ENCODE measurements around the gene GADD45B.
A peak's percentile ranks its signal among the peaks of the same experiment; 100 is the strongest.
"Not testable (repeated sequence)": the region's sequence is repeated elsewhere in the genome, so short reads cannot be mapped to it uniquely, and the experiment has no call there.

The GADD45B gene

DNA sequence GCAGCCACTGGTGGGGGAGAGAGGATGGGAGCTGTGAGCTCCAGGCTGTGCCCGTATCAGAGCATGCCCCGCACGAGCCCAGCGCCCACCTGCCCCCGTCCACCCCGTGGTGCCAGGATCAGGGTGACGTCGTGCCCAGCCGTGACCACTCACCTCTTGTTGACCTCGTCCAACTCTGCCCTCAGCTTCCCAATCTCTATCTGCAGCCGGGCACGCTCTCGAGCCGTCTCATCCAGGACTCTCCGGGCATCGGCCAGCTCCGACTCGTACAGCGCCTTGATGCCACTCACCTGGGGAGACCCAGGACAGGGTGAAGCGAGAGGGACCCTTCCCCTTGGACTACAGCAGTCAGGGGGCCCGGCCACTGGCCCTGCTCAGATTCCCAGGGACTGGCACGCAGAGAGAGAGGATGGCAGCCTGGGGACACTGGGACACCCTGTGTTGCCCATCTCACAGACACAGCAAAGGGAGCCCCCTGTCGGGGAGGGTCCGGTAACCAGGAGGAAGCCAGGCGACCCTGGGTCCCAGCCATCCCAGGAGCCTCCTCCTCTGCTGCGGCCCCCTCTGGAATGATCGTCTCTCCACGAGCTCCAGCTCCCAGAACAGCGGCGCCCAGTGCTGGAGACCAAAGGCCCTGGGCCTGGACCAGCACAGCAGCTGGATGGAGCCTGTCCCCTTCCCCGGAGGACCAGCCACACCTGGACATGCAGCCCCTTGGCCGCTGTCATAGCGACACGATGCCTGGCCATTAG lies 31.5 kb upstream of the GADD45B start:
- no peak for DNase-seq

DNA sequence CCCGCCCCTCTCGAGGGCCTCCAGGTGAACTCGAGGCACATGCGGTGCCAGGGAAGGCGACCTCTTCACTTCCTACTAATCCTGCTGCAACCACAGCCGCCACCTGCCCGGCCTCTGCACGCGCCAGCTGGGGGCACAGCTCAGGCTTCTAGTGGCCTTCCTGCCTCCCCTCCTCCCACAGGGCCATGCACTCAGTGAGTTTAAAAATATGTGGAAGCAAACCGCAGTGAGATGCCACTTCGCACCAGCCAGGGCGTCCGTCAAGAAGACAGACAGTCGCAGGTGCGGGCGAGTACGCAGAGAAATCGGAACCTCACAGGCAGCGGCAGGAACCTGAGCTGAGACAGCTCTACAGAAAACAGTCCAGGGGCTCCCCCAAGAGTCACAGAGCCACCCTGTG lies 29.5 kb upstream of the GADD45B start:
- DNase-seq = no peak

DNA sequence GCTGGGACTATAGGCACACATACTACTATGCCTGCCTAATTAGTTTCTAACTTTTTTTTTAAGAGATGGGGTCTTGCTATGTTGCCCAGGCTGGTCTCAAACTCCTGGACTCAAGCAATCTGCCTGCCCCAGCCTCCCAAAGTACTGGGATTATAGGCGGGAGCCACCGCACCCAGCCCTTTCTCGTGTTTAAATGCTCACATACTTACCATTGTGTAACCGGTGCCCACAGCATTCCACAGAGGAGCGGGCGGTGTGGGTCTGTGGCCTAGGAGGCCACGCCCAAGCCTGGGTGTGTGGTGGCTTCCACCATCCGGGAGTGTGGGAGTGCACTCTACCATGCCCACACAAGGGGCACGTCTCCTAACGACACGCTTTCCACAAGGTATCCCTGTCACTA lies 26.9 kb upstream of the GADD45B start:
- no peak for DNase-seq

DNA sequence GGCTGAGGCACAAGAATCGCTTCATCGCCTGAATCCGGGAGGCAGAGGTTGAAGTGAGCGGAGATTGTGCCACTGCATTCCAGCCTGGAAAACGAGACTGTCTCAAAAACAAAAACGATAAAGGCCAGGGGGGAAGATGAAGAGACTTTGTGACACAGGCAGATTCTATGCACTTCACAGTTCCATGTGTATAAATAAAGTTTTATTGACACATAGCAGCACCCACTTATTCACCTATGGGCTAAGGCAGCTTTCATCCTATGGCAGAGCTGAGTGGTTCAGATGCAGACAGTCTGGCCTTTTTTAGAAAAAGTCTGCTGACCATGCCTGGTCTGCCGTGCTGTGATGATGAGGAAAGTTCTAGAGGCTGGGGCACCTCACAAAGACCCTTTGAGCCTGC lies 24.8 kb upstream of the GADD45B start:
- no peak for DNase-seq

DNA sequence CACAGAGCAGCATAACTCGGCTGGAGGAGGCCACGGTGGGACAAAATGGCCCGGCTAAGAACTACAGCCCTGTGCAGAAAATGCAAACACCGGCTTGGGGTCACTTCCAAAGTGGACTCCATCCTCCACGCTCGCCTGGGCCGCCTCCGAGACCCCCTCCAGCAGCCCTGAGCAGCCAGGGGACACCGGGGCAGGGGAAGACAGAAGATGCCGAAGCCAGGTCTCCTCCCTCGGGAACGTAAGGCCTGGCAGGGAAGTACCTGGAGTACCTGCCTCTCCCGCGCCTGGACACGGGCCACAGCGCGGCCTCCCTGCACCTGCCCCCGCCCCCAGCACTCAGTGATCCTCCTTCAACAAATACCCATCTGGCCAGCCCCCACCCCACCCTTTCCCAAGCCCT lies 24.2 kb upstream of the GADD45B start:
- DNase-seq = no peak

DNA sequence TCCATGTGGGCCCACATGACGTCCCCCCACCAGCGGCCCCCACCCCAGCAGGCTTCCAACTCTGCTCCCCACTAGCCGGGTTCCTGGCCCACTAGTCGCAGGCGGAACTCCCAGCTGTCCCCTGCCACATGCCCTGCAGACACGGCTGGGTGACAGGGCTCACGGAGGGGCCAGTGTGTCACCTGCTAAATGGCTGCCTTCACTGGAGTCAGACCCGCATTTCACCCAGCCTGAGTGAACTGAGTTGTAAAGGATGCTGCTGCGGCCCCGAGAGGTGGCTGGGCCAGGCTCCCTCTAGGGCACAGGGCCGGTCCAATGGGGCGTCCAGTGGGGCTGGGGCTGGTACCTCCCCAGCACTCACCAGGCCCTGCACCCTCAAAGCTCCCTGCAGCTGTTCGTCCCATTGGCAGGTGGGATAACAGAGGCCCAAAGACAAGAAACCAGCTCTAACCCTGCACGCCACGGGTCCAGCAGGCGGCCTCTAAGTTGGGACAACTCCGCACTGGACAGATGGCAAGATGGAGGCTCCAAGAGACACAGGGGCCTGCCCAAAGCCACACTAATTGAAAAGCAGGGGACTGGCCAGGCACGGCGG lies 22.4 kb upstream of the GADD45B start:
- no peak for DNase-seq

DNA sequence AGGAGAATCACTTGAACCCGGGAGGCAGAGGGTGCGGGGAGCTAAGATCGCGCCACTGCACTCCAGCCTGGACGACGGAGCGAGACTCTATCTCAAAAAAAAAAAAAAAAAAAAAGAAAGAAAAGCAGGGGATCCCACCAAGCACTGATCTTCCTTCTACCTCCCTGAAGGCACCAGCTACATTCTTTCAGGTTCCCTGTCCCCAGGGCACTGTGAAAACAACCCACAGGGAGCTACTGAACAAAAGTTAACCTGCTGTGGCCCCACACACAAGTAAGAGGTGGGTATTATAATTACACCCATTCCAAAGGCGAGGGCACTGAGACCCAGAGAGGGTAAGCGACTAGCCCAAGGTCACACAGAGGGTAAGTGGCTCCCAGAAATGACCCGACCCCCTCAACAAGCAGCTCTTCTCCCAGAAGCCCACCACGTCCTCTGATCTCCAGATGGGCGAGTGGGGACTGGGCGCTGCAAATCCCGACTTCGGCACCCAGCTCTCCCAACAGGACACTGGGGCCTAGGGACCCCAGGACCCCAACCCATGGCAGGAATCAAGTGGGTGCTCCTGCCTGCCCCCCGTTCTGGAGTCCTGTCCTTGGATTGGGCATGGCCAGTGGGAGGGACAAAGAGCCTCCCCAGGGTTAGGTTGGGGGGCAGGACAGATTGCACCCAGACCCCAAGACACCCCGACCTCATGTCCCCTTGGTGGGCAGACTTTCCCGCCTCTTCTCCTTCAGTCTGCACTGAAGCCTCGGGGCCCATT lies 21.5 kb upstream of the GADD45B start:
- DNase-seq = no peak

DNA sequence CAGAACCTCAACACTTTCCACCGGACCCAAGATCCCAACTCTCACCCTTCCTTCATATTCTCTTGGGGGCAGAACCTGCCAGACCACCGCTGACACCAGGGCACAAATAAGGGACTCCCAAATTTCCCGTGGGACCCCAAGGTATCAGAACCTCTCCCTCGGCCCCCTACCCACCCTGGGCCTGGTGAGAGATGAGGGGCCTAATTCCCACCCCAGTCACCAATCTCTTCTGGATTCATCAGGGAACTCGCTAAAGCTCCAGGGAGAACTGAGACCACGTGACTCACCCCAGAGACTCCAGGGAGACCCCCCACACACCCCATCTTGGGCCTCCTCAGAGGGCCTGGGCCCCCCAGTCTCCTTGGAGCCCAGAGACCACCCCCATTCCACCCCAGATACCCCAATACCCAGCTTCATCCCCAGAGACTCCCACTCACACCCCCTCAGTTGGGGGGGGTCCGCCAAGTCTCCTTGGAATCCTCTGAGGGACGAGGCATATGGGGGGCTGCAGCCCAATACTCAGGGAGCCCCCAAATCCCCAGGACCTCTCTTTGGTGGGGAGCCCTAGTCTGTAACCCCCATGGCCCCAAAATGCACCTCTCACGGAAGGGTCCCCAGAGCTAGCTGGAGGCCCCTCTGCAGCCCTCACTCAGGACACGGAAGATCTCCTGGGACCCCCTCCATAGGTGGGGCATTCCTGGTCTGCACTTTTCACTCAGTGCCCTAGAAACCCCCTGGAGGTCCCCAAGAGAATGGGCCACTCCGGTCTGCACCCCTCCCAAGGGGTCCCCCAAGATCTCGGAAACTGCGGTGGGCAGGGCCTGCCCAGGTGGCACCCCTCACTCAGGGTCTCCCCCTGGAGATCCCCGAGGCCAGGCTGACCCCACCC lies 20.7 kb upstream of the GADD45B start:
- no peak for DNase-seq

DNA sequence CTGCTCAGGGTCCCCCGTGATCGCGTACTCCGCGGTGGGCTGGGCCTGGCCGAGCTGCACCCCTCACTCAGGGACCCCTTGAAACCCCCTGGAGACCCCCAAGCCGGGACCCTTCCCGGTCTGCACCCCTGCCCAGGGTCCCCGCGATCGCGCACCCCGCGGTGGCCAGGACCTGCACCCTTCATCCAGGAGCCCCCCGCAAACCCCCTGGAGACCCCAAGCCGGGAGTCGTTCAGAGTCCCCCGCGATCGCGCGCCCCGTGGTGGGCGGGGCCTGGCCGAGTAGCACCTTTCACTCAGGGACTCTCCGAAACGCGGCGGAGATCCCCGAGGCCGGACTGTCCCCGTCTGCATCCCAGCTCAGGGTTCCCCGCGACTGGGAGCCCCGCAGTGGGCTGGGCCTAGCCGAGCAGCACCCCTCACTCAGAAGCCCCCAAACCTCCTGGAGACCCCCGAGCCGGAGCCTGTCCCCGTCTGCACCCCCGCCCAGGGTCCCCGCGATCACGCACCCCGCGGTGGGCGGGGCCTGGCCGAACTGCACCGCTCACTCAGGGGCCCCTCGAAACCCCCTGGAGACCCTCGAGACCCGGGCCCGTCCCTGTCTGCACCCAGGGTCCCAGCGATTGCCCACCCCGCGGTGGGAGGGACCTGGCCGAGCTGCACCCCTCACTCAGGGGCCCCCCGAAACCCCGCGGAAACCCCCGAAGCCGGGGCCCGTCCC lies 19.9 kb upstream of the GADD45B start:
- peak; percentile 59 for DNase-seq

DNA sequence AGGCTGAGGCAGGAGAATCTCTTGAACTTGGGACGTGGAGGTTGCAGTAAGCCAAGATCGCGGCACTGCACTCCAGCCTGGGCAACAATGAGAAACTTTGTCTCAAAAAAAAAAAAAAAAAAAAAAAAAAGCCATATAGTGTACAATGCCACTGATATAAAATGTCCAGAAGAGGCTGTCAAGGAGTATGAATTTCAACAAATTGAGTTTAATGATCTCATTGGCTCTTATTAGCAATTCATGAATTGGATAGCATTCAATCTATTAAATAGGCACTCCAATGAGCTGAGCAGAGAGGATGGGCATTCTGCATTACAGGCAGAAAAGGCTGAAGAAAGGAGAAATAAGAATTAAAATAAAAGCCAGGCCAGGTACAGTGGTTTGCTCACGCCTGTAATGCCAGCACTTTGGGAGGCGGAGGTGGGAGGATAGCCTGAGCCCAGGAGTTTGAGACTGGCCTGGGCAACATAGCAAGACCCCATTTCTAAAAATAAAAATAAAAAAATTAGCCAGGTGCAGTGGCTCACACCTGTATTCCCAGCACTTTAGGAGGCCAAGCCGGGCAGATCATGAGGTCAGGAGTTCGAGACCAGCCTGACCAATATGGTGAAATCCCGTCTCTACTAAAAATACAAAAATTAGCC lies 18.4 kb upstream of the GADD45B start:
- no peak for DNase-seq

DNA sequence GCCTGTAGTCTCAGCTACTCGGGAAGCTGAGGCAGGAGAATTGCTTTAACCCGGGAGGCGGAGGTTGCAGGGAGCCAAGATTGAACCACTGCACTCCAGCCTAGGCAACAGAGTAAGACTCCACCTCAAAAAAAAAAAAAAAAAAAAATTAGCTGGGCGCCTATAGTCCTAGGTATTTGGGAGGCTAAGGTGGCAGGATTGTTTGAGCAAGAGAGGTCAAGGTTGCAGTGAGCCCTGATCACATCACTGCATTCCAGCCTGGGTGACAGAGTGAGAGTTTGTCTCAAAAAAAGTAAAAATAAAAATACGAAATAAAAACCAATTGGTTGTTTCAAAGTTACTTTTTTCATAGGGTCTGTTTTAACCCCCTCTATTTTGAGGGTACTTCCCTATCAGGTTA lies 17.9 kb upstream of the GADD45B start:
- DNase-seq = no peak

DNA sequence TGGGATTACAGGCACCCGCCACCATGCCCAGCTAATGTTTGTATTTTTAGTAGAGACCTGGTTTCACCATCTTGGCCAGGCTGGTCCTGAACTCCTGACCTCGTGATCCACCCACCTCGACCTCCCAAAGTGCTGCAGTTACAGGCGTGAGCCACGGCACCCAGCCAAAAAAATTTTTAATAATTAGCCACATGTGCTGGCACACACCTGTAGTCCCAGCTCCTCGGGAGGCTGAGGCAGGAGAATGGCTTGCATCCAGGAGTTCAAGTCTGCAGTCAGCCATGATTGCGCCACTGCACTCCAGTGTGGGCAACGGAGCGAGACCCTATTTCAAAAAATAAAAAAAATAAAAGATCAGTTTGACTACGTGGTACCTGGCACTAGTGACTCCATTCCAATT lies 17.2 kb upstream of the GADD45B start:
- DNase-seq = not testable (repeated sequence)

DNA sequence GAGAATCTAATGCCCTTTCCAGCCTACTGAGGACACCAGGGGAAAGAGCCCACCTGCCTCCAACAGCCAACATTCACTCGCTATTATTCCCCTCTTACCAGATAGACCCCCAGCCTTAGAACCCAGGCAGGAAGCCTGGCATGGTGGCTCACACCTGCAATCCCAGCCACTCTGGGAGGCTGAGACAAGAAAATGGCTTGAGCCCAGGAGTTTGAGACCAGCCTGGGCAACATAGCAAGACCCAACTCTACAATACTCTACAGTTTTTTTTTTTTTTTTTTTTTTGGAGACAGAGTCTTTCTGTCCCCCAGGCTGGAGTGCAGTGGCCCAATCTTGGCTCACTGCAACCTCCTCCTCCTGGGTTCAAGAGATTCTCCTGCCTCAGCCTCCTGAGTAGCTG lies 15.7 kb upstream of the GADD45B start:
- no peak for DNase-seq

DNA sequence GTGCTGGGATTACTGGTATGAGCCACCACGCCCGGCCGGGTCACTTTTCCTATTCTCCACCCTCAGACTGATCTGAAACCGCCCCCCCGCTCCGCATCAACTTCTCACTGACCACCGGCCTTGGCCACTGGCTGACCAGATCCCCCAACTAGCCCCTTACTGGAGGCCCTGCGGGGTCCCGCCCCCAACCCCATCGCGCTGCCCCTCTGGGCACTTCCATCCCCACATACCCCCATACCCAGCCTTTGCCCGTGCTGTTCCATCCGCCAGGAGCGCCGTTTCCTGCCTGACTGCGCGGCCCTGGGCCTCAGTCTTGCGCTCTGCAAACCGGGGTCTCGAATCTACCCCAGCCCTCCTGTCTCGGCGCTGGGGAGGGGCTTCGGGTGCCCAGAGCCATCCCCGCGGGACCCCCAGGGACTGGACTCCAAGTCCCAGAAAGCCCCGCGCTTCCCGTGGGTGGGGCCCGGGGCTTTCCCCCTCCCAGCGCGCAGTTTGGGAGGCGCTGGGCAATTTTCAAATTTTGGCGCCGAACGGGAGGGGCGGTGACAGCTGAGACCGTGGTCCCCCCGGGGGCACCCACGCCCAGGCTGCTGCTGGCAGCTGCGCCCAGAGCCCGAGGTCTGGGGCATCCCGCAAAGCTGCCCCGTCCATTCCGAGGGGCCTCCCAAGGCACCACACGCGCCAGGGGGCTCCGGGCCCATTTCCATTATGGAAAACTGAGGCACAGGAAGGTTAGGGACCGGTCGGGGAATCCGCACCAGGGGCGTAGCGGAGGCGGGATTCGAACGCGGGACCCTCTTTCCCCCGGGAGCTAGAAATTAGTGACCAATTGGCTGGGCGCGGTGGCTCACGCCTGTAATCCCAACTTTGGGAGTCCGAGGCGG lies 13.9 kb upstream of the GADD45B start:
- DNase-seq = peak; percentile 97

DNA sequence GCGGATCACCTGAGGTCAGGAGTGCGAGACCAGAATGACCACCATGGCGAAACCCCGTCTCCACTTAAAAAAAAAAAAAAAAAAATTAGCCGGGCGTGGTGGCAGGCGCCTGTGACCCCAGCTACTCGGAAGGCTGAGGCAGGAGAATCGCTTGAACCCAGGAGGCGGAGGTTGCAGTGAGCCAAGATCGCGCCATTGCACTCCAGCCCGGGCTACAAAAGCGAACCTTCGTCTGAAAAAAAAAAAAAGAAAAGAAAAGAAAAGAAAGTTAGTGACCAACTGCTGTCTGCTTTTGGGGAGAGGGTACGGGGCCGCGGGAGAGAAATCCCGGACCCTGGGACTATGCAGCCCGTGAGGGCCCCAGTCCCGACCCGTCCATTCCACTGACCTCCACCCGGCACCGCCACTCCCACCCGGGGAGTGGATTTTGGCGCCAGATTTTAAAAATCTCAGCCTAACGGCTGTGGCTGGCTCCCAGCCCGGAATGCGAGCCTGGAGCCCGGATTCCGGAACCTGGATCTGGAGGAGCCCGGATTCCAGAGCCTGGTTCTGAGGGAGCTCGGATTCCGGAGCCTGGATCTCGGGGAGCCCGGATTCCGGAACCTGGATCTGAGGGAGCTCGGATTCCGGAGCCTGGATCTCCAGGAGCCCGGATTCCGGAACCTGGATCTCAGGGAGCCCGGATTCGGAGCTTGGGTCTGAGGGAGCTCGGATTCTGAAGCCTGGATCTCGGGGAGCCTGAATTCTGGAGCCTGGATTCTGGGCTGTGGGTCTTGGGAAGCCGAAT lies 13.1 kb upstream of the GADD45B start:
- peak; percentile 97 for DNase-seq

DNA sequence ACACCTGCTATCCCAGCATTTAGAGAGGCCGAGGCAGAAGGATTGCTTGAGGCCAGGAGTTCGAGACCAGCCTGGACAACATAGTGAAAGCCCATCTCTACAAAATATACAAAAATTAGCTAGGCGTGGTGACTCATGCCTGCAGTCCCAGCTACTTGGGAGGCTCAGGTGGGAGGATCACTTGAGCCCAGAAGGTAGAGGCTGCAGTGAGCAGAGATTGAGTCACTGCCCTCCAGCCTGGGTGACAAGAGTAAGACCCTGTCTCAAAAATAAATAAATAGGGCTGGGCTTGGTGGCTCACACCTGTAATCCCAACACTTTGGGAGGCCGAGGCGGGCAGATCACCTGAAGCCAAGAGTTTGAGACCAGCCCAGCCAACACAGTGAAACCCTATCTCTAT lies 12.2 kb upstream of the GADD45B start:
- DNase-seq = not testable (repeated sequence)

DNA sequence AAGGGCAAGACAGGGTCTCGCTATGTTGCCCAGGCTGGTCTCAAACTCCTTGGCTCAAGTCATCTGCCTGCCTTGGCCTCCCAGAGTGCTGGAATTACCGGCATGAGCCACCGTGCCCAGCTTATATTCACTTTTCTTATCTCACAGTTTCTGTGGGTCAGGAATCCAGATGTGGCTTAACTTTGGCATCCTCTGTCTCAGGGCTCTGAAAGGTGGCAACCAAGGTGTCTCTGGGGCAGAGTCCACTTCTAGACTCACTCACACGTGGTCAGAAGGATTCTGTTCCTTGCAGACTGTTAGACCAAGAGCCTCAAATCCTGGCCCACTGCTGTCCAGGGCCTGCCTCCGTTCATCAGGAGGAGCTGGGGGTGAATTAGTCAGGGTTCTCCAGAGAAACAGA lies 11.5 kb upstream of the GADD45B start:
- DNase-seq = no peak

DNA sequence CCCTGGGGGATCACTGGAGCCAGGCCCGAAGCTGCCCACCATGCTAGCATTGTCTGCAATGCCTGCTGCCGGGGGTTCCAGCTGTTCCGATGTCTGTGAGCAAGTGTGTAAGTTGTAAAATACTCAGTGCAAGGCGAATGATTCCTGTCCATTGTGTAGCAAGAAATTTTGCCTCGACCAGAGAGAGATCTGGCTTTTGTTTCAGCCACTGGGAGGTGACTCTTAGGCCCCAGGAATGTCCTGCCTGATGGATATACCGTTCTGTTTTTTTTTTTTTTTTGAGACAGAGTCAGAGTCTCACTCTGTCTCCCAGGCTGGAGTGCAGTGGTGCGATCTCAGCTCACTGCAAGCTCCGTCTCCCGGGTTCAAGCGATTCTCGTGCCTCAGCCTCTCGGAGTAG lies 7.3 kb upstream of the GADD45B start:
- no peak for DNase-seq

DNA sequence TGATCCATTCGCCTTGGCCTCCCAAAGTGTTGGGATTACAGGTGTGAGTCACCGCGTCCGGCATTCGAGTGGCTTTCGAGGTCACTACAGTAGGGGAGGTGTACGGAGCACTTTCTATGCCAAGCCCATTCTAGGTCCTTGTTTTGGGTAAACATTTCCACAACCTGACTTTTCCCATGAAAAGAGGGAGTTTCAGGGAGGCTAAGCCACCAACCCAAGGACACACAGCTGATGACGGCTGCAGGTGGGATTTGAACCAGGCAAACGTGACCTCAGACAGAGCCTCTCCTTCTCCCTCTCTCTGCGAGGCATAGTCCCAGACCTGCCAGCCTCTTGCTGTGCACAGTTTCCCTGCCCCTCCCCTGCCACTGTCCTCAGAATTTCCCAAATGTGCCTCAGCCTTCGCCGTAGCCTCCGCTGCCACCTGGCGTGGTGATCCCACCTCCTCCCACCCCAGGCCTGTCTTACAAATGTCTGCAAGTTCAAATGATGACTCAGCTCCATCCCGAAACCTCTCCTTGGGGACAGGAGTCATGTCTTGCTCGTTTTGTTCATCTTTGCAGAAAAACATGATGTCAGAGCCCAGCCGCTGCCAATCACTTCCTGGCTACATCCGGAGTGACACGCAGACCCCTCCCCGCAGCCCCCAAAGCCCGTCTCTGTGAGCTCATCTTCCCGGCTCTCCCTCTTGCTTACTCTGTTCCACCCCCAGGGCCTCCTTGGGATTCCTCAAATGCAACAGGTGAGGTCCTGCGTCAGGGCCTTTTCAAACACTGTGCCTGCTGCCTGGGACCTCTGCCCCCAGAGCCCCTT lies 6.6 kb upstream of the GADD45B start:
- no peak for DNase-seq
